ENCODE results near the gene ZBTB42. TPM values are rescaled to one million over a fixed set of nuclear protein-coding genes. Genes with fewer than 3 reads are reported as not detected.
A peak's percentile ranks its signal among the peaks of the same experiment; 100 is the strongest.

The ZBTB42 gene
- polyA plus RNA-seq (2013, experiment 1 of 2): 1.8 TPM
- 1.6 TPM for polyA plus RNA-seq (2013, experiment 2 of 2)

GRCh38 chr14:104800771-104801519 lies at the start of gene ZBTB42:
Gene ZBTB42 (plus strand): TSS chr14:104801101. CDS start chr14:104801198, 97 bp downstream.
- peak within 1 kb of the TSS in 1 of 2 experiments; percentile 38 for H2BK12ac ChIP-seq (ENCODE audit: low read length in 2 of 2)
- 4% methylated on average over 67 of the region's 105 CpGs for WGBS
- H3K79me1 ChIP-seq (replicated peaks; ENCODE audit: low read length, poor library complexity, severe bottlenecking): peaks cover 6% of the 10 kb centered on the region
- peak within 1 kb of the TSS; percentile 89 for H3K9ac ChIP-seq (ENCODE audit: low read length)
- no peak within 1 kb of the TSS for H2BK5ac ChIP-seq (ENCODE audit: low read depth, low read length, poor library complexity, severe bottlenecking)
- H2BK15ac ChIP-seq (ENCODE audit: low read depth, poor library complexity, severe bottlenecking): peak within 1 kb of the TSS; percentile 13
- peak within 1 kb of the TSS in 1 of 2 experiments; percentile 58 for H3K14ac ChIP-seq (ENCODE audit: low read length in 2 of 2)
- DNase-seq: peak; percentile 64
- H2AK5ac ChIP-seq (ENCODE audit: low read length, severe bottlenecking): no peak within 1 kb of the TSS
- peak within 1 kb of the TSS; percentile 11 for H2AFZ ChIP-seq (ENCODE audit: low read depth, low read length)
- peak within 1 kb of the TSS; percentile 11 to 56 for H3K4ac ChIP-seq (ENCODE audit: low read depth in 1 of 2, low read length in 2 of 2)
- H3K36me3 ChIP-seq (ENCODE audit: control insufficient read depth in 1 of 2, insufficient read depth in 2 of 2, low read depth in 1 of 2, low read length in 2 of 2): peaks cover 0 to 9% of the 10 kb centered on the region in 2 experiments
- peak within 1 kb of the TSS; percentile 81 for H3K4me2 ChIP-seq (ENCODE audit: low read length, poor library complexity, severe bottlenecking)
- peak within 1 kb of the TSS; percentile 64 to 81 for H3K4me3 ChIP-seq (ENCODE audit: insufficient read depth in 1 of 2, low read depth in 1 of 2, low read length in 2 of 2)
- H2BK120ac ChIP-seq (ENCODE audit: low read depth, low read length): peak within 1 kb of the TSS; percentile 85
- H3K18ac ChIP-seq (ENCODE audit: low read depth in 1 of 2, low read length in 2 of 2): peak within 1 kb of the TSS; percentile 23 to 98
- peaks cover 77% of the 10 kb centered on the region for H3K4me1 ChIP-seq (ENCODE audit: control insufficient read depth, insufficient read depth, low read depth, low read length)
- peak within 1 kb of the TSS in 1 of 2 experiments; percentile 92 for H3K23ac ChIP-seq (ENCODE audit: low read length in 2 of 2)
- H3K9me3 ChIP-seq (ENCODE audit: control insufficient read depth, low read length): no peaks in the 10 kb centered on the region
- H4K8ac ChIP-seq (ENCODE audit: low read length): peak within 1 kb of the TSS; percentile 72
- H4K91ac ChIP-seq (ENCODE audit: low read length): peak within 1 kb of the TSS; percentile 10
- H3K27ac ChIP-seq (ENCODE audit: low read length, poor library complexity, severe bottlenecking): peak within 1 kb of the TSS; percentile 40
- H3K27me3 ChIP-seq (ENCODE audit: control insufficient read depth in 1 of 2, insufficient read depth in 1 of 2, low read length in 2 of 2): no peaks in the 10 kb centered on the region

- H3K79me1 ChIP-seq (replicated peaks; ENCODE audit: low read length, poor library complexity, severe bottlenecking): peaks cover 15% of the 10 kb centered on the region
- H3K9ac ChIP-seq (ENCODE audit: low read length): peak overlapping the region; percentile 83
- H2BK120ac ChIP-seq (ENCODE audit: low read depth, low read length): no peak overlapping the region
- H3K27ac ChIP-seq (ENCODE audit: low read length, poor library complexity, severe bottlenecking): no peak overlapping the region
- 98% methylated on average over 74 of the region's 90 CpGs for WGBS
- H3K27me3 ChIP-seq (ENCODE audit: control insufficient read depth in 1 of 2, insufficient read depth in 1 of 2, low read length in 2 of 2): no peaks in the 10 kb centered on the region
- H3K4me3 ChIP-seq (ENCODE audit: insufficient read depth in 1 of 2, low read depth in 1 of 2, low read length in 2 of 2): peak overlapping the region; percentile 51 to 96
- DNase-seq: no peak
- H2AFZ ChIP-seq (ENCODE audit: low read depth, low read length): no peak overlapping the region
- peak overlapping the region; percentile 75 for H3K4me2 ChIP-seq (ENCODE audit: low read length, poor library complexity, severe bottlenecking)
- peaks cover 41% of the 10 kb centered on the region for H3K4me1 ChIP-seq (ENCODE audit: control insufficient read depth, insufficient read depth, low read depth, low read length)
- H2AK5ac ChIP-seq (ENCODE audit: low read length, severe bottlenecking): no peak overlapping the region
- peaks cover 19% of the 10 kb centered on the region in 2 experiments for H3K36me3 ChIP-seq (ENCODE audit: control insufficient read depth in 1 of 2, insufficient read depth in 2 of 2, low read depth in 1 of 2, low read length in 2 of 2)
- no peak overlapping the region for H3K14ac ChIP-seq (ENCODE audit: low read length in 2 of 2)
- H3K9me3 ChIP-seq (ENCODE audit: control insufficient read depth, low read length): no peaks in the 10 kb centered on the region
- peak overlapping the region; percentile 29 to 52 for H2BK12ac ChIP-seq (ENCODE audit: low read length in 2 of 2)
- peak overlapping the region; percentile 91 for H4K8ac ChIP-seq (ENCODE audit: low read length)
- peak overlapping the region; percentile 56 to 78 for H3K18ac ChIP-seq (ENCODE audit: low read depth in 1 of 2, low read length in 2 of 2)
- H3K4ac ChIP-seq (ENCODE audit: low read depth in 1 of 2, low read length in 2 of 2): peak overlapping the region; percentile 21 to 54
- no peak overlapping the region for H3K23ac ChIP-seq (ENCODE audit: low read length in 2 of 2)
- H2BK15ac ChIP-seq (ENCODE audit: low read depth, poor library complexity, severe bottlenecking): peak overlapping the region; percentile 62
- H2BK5ac ChIP-seq (ENCODE audit: low read depth, low read length, poor library complexity, severe bottlenecking): no peak overlapping the region
- peak overlapping the region; percentile 80 for H4K91ac ChIP-seq (ENCODE audit: low read length)
Observed at GRCh38 chr14:104751539-104752422, 49.1 kb upstream of the ZBTB42 start.

- Histone ChIP-seq H3K4me2 (ENCODE audit: low read length, poor library complexity, severe bottlenecking) (peak overlapping the region; percentile 75), H3K79me1 (replicated peaks; ENCODE audit: low read length, poor library complexity, severe bottlenecking) (peaks cover 20% of the 10 kb centered on the region), H3K4me1 (ENCODE audit: control insufficient read depth, insufficient read depth, low read depth, low read length) (peaks cover 41% of the 10 kb centered on the region), H2BK120ac (ENCODE audit: low read depth, low read length) (no peak overlapping the region), H3K9ac (ENCODE audit: low read length) (peak overlapping the region; percentile 83), H4K91ac (ENCODE audit: low read length) (peak overlapping the region; percentile 80), H2BK5ac (ENCODE audit: low read depth, low read length, poor library complexity, severe bottlenecking) (no peak overlapping the region), H3K27me3 (ENCODE audit: control insufficient read depth in 1 of 2, insufficient read depth in 1 of 2, low read length in 2 of 2) (no peaks in the 10 kb centered on the region), H3K36me3 (ENCODE audit: control insufficient read depth in 1 of 2, insufficient read depth in 2 of 2, low read depth in 1 of 2, low read length in 2 of 2) (peaks cover 24 to 25% of the 10 kb centered on the region in 2 experiments), H4K8ac (ENCODE audit: low read length) (peak overlapping the region; percentile 91), H3K4me3 (ENCODE audit: insufficient read depth in 1 of 2, low read depth in 1 of 2, low read length in 2 of 2) (peak overlapping the region; percentile 55 to 96), H2BK12ac (ENCODE audit: low read length in 2 of 2) (peak overlapping the region; percentile 29 to 52), H3K23ac (ENCODE audit: low read length in 2 of 2) (no peak overlapping the region), H2AFZ (ENCODE audit: low read depth, low read length) (no peak overlapping the region), H3K27ac (ENCODE audit: low read length, poor library complexity, severe bottlenecking) (no peak overlapping the region), H3K14ac (ENCODE audit: low read length in 2 of 2) (no peak overlapping the region), H3K4ac (ENCODE audit: low read depth in 1 of 2, low read length in 2 of 2) (peak overlapping the region; percentile 21 to 54), H2AK5ac (ENCODE audit: low read length, severe bottlenecking) (no peak overlapping the region), H3K18ac (ENCODE audit: low read depth in 1 of 2, low read length in 2 of 2) (peak overlapping the region; percentile 56 to 78), H2BK15ac (ENCODE audit: low read depth, poor library complexity, severe bottlenecking) (peak overlapping the region; percentile 62), H3K9me3 (ENCODE audit: control insufficient read depth, low read length) (no peaks in the 10 kb centered on the region)
- 15% methylated on average over 20 of the region's 21 CpGs for WGBS
- DNase-seq: no peak
Observed at GRCh38 chr14:104752423-104752734, 48.5 kb upstream of the ZBTB42 start.
